ENCODE data around the gene CACNA1S.
A peak's percentile ranks its signal among the peaks of the same experiment; 100 is the strongest.

CACNA1S gene

DNA sequence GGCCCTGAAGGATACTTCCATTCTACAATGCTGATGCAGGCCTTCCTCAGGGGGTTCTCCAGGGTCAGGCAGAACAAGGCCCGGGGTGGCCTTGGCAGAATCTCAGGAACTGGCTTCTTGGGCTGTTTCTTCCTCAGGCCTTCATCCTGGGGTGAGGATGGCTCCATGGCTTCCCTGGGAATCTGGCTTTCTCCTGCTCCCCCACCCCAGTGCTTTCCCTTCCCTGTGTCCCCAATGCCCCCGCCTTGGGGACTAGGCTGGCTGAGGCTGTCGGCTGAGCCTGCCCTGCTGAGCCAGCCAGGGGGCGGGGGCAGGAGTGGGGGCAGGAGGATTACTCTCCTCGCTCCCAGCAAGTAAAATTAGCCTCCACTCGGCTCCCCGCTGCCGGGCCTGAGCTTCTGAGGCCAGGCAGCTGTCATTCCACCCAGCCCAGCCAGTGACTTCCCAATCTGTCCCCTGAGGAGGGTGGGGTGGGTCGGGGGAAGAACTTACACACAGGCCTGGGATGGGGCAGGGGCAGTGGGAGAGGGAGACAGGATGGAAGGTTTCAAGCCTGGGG is at the start of gene CACNA1S:
Gene CACNA1S, minus strand, starts transcription at position 254 of the 559 bp plus-strand sequence. Its CDS starts 87 bp downstream, at position 167.
- DNase-seq = no peak

DNA sequence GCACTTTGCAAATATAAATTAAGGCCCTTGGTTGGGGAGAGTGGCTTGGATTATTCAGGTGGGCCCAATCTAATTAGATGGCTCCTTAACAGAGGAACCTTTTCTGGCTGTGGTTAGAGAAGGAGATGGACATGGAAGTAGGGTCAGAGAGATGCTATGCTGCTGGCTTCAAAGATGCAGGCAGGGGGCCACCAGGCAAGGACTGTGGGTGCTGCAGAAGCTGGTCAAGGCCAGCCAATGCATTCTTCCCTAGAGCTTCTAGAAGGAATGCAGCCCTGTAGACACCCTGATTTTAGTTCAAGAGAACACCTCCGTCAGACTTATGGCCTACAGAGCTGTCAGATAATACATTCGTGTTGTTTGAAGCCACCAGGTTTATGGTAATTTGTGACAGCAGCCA is 45.7 kb upstream of the CACNA1S start:
- no peak for DNase-seq

DNA sequence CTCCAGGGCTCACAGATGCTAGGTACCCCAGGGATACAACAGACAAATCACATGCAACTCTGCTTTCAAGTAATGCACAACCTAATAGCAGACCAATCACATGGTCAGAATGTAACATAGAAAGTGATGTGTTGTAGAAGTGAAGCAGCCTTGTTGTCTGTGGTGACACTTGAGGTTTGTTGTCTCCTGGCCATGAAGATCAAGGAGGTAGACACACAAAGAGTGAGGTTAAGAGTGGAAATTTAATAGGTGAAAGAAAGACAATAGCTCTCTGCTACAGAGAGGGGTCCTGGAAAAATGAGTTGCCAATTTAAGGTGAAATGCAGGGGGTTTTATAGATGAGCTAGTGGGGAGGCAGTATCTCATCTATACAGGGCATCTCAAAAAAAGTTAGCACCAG is 44.6 kb upstream of the CACNA1S start:
- no peak for DNase-seq

DNA sequence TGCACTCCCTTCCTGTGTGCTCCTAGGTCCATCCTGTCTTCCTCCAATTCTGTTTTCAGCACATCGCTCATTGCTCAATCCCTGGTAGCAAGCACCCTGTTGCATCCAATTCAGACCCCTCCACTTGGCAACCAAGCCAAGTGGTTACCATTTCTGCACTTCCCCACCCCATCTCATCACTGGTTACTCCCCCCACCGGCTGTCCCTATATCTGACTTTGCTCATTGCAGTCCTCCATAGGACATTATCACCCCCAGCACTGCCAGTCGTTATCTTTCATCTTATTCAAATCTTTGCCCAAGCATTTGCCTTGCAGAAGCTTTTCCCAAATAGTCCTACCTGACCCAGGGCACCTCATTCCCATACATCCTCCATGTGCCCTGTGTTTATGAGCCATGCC is 44.1 kb upstream of the CACNA1S start:
- DNase-seq = no peak

DNA sequence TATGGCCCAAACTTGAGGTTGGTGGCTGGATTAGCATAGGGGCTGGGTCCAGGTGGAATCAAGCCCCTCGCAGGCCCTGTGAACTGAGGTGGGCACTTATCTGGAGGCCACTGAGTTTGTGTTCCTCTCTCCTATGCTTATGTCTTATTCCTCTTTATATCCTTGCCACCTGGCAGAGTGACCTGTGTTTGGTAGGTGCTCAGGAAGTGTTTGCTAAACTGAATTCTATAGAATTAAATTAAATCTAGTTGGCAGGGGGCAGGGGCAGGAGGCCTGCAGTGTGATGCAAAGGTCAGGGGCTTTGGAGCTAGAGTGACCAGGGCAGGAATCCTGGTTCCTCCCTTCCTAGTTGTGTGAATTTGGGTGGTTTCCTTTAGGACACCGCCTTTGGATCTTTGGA is 43.1 kb upstream of the CACNA1S start:
- DNase-seq = no peak

DNA sequence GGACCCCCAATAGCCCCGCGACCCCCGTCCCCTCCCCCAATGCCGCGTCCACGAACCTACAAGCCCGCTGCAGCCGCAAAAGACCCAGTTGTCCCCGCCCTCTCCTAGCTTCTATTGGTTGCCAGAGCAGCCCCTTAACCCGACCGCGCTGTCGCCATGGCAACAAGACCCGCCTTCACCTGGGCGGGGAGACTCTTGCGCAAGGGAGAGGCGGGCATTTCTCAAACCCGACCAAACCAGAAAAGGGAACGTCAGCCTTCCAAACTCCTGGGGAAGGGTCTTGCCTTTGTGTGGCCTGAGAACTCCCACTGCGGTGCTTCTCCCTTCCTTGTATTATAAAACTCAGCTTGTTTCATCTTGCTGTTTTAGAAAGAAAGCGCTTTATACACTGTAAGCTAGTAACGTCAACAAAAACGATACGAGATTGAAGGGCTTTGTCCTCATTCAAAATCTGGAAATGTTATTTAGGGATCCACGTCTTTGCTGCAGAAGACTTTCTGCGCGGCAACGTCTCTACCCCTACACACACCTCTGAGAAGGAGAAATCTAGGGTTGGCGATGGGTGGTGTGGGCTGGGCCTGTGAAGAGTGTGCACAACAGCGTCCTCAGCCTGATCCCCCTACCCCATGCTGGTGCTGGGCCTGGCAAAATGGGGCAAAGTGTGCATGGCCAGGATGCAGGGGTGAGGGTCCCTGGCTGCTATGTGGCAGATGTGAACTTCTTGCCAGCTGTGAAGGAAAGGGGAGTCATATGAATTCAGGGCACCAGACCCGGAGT is 42.4 kb upstream of the CACNA1S start, which contains the start of gene TMEM9:
Gene TMEM9, minus strand, starts transcription at position 86 of the 777 bp plus-strand sequence. CDS start 551 bp downstream, outside the sequence.
- peak; percentile 97 for DNase-seq

DNA sequence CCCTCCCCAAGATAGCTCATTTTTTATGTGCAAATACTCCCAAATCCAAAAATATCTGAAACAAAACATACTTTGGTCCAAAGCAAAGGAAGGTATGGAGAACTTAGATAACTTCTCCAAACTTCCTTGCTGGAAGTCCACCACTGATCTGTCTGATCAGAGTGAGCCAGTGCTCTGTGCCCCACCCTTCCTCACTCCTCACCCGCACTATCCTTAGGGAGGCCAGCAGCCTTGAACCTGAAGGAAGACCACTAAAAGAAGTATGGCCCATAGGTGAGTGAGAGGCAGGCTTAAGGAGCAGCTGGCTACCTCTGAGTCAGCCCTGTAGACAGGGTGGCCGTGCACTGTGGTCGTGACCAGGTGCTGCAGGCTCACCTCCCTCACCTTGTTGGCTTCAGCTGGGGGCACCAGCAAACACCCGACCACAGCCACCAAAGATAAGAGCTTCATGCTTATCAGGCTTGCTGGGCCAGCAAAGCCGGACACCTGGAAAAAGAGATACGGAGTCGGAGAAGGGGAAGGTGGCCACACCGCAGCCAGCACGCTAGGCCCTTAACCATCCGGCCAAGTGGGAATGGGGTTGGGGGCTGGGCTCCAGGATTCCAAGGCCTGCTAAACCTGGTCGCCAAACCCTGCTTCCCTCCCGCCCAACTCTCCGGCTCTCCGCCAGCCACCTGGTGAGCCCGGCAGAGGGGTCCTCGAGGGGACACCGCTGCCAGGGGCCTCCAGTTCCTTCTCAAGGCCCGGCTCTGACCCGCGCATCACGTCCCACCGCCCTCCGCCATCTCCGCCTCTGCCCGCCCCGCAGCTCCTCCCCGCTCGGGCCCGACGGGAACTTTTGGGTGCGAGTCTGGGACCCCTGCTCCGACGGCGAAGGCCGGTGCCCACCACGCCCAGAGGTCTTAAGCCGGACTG is 41.5 kb upstream of the CACNA1S start:
- no peak for DNase-seq

DNA sequence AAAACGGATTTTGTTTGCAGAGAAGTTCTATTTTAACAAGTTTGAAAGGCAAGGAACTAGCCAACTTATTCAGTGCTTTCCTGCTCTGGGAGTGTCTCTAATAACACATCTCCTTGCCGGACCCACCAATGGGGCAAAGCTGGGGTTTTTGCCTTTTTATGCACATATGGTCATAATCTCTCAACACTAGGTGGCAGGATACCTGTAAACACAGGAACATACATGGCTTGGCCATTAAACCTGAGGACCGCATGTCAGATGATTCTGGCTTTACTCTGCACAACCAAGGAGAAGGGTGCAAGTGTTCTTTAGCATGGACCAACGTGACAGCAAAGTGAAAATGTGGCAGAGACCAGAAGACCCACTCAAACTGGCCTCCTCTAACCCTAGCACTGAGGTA is 37.2 kb upstream of the CACNA1S start:
- peak; percentile 37 for DNase-seq

DNA sequence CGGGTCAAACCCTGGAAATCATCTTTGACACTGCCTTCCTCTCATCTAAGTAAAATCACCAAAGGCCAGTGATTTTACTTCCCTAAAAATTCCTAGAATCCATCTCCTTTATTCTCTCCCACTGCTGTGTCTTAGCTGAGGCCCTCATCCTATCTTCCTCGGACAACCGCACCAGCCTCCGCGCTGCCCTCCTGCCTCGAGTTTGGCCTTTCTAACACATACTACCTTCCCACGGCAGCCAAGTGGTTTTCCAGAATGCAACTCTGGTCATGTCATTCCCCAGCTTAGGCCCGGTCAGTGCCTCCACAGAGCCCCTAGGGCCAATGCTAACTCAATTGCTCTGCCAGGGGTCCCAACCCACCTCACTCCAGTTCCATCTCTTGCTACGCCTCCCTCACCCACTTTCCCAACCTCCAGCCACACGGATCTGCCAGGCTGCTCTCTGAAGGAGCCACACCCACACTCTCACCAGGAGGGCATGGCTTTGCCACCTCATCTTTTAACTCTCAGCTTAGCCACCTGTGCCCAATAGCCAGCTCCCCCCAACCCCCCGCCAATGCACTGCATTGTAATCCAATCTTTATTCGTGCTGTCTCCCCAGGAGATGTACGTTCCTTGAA is 35.3 kb upstream of the CACNA1S start:
- DNase-seq = no peak

DNA sequence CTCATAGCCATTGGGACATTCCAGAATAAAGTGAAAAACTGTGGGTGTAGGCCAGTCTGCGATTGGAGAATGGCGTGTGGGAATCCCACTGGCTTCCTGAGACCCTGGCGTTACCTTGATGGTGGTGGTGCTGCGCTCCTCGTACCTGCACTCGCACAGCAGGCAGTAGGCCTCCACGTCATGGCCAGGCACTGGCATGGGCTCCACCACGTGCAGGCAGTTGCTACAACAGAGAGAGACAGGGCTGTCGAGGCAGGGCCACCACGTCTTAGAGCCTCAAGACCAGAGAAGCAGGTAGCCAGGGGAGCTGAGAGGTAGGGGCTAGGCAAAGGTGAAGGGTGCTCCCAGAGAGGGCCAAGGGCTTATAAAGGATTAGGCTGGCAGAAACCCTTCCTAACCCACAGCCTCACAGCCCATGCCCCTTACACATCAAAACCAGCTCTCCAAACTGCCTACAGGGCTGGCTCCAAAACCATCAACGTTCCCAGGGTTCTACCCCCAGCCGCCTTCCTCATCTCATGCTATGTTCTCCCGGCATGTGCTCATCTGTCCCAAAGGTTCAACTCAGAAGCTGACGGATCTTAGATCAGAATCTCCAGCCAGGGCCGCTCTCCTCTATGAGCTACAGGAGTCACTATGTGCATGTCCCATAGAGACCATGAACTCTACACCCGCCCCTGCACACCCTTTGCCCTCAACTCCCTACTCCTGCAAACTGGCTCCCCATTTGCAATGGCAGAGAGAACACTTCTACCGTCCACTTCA is 34.6 kb upstream of the CACNA1S start:
- DNase-seq = no peak

DNA sequence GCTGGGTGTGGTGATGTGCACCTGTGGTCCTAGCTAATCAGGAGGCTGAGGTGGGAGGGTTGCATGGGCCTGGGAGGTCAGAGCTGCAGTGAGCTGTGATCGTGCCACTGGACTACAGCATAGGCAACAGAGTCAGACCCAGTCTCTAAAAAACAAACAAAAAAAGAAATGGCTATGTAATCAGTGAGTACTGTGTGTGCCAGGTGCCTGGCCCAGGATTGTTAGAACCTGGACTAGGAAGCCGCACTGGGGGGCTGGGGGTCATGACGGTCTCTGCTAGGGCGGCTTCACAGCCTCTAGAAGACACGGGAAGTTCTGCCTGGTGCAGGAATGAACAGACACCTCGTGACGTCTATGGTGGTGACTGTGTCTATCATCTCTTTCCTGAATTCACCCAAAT is 33.6 kb upstream of the CACNA1S start:
- no peak for DNase-seq

DNA sequence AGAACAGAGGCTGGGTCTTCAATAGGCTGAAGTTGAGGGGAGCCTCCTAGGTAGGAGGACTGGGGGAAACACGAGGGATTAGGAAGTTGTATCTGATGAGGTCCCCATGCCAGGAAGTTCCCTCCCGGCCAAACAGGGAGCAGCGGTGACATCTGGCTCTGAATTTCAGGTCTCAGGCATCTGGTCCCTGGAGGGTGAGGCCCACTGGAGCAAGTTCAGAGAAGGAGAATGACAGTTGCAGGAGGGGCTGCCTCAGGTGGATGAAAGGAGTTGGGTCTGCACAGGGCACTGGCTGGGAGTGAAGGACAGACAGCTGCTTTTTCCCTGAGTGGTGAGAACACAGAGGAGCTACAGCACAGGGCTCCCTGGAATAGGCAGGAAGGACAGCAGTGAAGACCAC is 32.9 kb upstream of the CACNA1S start:
- DNase-seq = no peak

DNA sequence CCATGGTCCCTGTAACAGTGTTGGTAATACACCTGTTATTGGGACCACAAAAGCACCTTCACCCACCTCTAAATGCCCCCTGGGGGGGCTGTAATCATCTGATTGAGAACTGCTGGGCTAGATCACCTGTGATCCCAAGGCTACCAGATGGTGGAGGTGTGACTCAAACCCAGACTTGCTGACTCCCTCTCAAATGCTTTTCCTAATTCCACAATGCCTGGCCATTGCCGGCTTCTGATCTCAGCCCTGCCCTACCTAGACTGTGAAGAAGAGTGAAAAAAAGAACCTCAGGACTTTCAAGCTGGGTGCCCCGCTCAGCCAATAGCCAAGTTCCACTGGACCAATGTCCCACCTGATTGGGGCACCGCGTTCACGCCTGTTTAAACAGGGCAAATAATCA is 32.5 kb upstream of the CACNA1S start:
- no peak for DNase-seq

DNA sequence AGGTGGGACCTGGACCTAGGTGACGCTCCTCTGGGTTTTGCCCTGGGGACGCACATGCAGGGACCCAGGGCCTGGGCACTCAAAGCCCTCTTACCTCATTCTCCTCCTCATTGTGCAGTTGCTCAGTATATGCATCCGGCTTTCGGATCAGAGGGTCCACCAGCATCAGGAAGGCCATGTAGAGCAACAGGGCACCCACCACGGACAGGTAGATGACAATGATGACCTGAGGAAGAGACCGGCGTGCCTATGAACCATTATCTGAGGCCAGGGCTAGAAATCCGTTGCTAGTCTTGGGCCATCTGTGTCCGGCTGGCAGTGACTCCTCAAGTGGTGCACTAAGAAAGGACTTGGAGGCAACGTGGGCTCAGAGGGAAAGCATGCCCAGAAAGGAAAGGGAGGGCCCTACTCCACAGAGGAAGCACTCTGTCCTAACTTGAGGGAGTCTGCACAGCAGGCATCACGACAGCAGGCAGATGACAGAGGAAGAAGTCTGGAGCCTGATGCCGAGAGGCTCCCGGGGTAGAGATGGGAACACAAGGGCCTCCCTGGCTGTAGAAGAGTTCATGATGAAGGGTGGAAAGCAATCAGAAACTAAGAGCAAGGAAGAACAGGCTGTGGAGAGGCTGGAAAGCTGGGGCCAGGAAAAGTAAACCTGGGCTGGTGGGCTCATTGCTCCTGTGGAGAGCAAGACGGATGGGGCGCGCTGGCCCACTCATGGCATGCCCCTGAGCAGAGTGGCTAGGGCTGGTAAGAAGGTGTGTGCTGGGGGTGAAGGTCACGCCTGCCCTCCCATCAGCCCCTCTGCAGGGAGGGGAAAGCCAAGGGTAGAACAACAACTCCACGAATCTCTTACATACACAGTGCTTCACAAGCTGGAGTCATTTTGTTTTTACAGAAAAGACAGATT is 31.8 kb upstream of the CACNA1S start:
- DNase-seq = no peak

DNA sequence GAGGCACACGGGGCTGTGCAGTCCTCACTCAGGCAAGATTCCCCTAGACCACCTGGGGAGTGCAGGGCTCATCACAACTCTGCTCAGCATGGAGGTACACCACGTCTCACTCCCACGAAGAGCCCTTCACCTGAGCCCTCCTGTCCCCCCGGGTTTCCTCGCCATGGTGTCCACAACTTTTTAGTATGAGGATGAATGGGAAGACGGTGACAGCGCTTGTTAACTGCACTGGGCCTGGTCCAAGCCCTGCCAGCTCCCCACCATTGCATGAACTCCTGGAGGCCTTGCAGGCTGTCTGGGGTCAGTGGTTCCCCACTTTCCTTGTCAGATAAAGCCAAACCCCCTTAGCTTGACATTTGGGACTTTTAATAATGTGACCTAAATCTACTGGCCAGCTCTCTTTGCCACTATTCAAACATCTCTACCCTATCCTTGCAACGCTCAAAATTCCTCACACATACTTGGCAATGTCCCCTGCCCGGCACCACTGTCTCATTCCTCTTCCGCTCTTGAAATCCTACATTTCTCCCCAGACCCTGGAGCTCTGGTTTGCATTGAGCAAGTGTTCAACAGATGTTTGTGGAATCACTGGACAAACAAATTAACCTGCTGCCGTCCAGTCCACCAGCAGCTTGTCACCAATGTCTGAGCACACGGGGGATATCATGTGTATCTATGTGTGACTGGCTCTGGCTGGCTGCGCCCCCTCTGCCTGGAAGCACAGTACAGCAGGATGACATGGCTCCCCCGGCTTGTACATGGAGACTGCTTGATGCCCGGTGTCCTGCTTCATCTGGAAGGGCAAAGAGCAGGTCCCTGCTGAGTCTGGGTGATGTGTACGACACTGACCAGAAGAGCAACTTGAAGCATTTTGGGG is 30.9 kb upstream of the CACNA1S start:
- no peak for DNase-seq

DNA sequence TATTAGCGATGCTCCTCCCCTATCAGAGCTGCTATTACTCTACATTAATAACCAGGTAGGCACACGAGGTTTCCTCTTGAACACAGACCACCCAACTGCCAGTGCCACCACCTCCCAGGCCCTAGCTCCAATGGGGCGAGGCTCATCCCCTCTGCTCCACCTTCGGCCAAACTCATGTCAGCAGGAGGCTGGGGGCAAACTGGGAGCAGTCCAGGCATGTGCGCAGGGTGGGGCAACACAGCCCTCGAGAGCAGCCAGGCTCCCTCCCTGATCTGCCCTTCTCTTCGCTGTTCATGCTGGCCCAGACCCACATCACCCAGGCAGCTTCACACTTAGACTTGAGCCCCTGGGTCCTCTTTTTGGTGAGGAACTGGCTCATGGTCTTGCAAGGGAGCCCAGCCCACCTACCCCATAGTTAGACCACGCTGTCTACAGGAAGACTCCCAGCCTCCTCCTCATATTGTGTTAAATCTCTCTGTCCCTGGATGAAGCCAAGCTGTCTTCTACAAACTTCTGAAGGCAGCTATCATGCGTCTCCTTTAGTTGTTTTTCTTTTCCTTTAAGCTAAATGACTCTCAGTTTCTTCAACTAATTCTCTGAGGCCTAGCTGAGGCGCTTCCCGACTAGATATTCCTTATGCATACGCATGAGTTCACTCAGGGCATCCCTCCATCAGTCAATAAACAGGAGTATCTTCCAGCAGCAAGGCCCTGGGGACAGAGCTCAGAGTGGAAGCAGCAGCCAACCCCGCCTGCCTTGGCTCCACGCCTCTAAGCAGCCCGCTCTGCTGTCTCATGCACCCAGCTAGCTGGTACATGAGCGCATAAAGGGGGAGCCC is 30.0 kb upstream of the CACNA1S start:
- DNase-seq = no peak

DNA sequence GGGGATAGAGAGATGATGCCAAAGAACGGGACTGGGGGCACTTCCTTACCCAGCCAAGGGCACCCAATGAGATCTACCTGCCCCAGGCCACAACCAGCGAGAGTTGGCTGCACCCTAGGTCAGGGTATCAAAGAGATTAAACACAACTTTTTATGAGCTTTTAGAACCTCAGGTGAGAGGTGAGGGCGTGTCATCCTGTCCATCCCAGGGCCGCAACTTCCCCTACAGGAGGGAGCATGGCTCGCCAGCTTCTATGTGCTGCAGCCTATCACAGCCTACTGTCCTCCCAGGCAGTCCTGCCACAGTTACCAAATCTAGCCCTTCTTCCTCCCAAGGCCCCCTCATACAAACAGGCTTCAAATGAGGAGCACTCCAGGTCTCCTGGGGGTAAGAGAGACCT is 29.2 kb upstream of the CACNA1S start:
- DNase-seq = no peak

DNA sequence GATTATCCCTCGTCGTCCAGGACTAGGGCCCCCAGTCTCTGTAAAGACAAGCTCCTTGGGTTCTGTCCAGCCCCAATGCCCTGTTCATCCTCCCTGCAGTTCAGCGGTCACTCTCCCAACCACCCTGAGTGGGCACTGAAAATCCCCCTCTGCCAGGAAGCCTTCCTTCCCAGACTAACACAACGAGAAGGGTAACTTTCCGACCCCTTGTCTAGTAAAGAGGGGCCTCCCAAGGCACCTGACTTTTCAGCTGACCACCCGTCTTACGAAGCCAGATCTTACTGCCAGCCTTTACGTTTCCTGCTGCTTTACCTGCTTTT is 28.7 kb upstream of the CACNA1S start:
- DNase-seq = no peak

DNA sequence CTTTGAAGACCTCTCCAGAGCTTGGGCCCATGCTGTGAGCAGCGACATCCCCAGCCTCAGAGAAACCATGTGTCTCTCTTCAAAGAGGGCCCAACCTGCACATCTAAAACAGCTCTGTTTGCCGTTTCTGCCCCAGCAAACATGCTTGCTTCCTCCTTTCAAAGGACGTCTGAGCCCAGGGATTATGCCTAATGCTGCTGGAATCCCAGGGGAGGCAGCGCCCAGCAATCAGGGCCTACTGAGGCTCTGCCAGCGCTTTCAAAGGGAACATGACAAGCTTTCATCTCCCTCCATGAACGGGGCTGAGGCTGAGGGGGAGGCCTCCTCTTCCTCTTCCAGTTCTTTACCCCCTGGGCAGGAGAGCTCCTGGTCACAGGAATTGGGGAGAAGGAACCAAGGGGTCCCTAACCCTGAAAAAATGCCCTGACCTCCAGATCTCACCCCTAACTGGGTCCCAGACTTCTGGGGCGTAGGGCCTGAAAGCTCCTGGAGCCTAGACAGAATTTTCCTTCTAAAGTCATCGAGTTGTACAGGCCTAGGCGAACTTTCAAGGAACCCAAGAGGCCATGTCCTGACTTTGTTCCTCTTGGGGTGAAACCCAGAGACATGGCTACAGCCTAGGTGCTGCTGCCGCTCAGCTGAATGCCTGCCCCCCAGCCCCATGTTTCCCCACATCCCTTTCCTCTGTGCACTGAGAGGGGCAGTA is 28.2 kb upstream of the CACNA1S start:
- no peak for DNase-seq
